Effector memory CD8-positive, alpha-beta T cell (primary cell): ENCODE results near the gene TASOR2.
A peak's percentile ranks its signal among the peaks of the same experiment; 100 is the strongest.

ENCODE experiments used
- ATAC-seq: fragments of 150-1000 bp; cut with Tn5 transposase; replicated peaks from 2 replicates; pipeline ENCODE4 v1.10.0; 2021; ENCODE audit warnings: mild to moderate bottlenecking, moderate library complexity
- DNase-seq, 3 experiments: peaks; one replicate each; pipeline ENCODE4 v3.0.0; 2021
- H3K27ac Mint-ChIP-seq, 2 donors: one replicate each; pipeline ENCODE4 v1.8.0; 2022; ENCODE audit warnings: mild to moderate bottlenecking in 2 of 2, mixed read lengths in 2 of 2, moderate library complexity in 2 of 2
- H3K27me3 Mint-ChIP-seq, 2 donors: one replicate each; pipeline ENCODE4 v1.8.0; 2022; ENCODE audit warnings: mixed read lengths in 2 of 2
- H3K36me3 Mint-ChIP-seq: one replicate; pipeline ENCODE4 v1.8.0; 2022; ENCODE audit warnings: mild to moderate bottlenecking, moderate library complexity, mixed read lengths; ENCODE audit not compliant: insufficient read depth
- H3K4me1 Mint-ChIP-seq, 2 donors: one replicate each; pipeline ENCODE4 v1.8.0; 2022; ENCODE audit warnings: low read depth in 2 of 2, mixed read lengths in 2 of 2
- H3K4me3 Mint-ChIP-seq, 2 donors: one replicate each; pipeline ENCODE4 v1.8.0; 2022; ENCODE audit warnings: mild to moderate bottlenecking in 2 of 2, mixed read lengths in 2 of 2, moderate library complexity in 2 of 2
- H3K9me3 Mint-ChIP-seq, 2 donors: one replicate each; pipeline ENCODE4 v1.8.0; 2022; ENCODE audit warnings: mixed read lengths in 2 of 2

The TASOR2 gene

DNA sequence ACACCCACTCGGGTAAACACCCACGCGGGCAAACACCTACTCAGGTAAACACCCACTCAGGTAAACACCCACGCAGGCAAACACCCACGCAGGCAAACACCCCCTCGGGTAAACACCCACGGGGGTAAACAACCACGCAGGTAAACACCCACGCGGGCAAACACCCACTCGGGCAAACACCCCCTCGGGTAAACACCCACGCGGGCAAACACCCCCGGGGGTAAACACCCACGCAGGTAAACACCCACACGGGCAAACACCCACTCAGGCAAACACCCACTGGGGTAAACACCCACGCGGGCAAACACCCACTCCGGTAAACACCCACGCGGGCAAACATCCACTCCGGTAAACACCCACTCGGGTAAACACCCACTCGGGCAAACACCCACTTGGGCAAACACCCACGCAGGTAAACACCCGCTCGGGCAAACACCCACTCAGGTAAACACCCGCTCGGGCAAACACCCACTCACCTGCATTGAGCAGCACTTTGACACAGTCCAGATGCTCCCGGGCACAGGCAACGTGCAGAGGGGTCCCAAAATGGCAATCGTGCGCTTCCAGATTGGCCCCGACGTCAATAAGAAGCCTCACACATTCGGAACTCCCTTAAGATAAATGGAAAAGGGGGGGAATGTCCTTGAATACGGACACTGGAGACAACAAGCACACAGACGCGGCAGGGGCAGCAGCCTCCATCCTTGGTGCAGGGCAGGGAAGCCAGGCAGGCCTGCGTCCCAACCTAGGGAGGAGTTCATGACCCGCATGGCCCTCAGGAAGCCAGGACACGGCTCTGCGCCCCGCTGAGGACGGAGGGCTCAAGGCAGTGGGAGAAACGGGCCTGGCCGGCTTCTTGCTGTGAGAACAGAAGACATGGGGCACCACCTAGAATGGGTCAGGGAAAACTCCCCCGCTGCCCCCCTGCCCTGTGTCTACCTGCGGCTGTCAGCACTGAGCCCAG is 35.9 kb upstream of the TASOR2 start:
- H3K9me3 Mint-ChIP-seq = no peaks in the 10 kb centered on the region
- no peak overlapping the region for H3K27ac Mint-ChIP-seq
- no peak for ATAC-seq
- H3K36me3 Mint-ChIP-seq = no peaks in the 10 kb centered on the region
- no peak overlapping the region for H3K4me3 Mint-ChIP-seq
- peaks cover 0 to 2% of the 10 kb centered on the region in 2 donors for H3K4me1 Mint-ChIP-seq
- no peak for DNase-seq
- peaks cover 12 to 13% of the 10 kb centered on the region in 2 donors for H3K27me3 Mint-ChIP-seq

GRCh38 chr10:5649746-5650145 is 34.9 kb upstream of the TASOR2 start:
- no peak for DNase-seq
- Mint-ChIP-seq H3K9me3 (no peaks in the 10 kb centered on the region), H3K4me3 (no peak overlapping the region), H3K27ac (peak overlapping the region in 1 of 2 donors; percentile 57), H3K36me3 (no peaks in the 10 kb centered on the region), H3K27me3 (peaks cover 12 to 13% of the 10 kb centered on the region in 2 donors), H3K4me1 (peaks cover 0 to 2% of the 10 kb centered on the region in 2 donors)
- ATAC-seq = no peak

DNA sequence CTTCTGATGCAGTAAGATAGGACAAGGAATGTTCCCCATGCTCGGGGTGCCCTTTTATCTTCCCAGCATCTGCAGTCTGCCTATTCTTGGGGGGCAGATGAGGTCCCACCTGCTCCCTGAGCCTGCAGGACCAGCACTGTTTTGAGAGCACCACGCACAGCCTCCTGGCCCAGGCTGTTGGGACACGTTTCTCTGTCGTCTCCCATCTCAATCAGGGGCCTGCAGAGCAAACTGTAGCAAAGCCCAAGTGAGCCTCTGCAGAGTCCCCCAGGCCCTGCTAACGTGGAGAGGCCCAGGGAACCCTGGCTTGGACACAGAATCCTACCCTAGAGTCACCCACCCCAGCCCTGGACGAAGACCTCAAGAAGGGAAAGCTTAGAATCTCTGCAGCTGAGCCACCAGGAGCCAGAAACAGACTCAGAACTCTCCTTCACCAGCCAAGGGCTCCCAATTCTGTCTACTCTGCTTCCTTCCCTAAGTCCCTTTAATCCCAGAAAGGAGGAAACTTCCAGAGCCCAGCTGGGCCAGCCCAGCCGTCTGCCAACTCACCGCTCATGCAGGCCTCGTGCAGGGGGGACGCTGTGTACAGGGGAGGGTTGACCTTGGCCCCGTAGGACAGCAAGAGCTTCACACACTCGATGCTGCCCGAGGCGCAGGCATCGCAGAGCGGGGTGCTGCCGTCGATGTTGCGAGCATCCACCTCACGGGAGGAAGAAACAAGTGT is 33.8 kb upstream of the TASOR2 start:
- no peaks in the 10 kb centered on the region for H3K36me3 Mint-ChIP-seq
- H3K27ac Mint-ChIP-seq = no peak overlapping the region
- H3K4me3 Mint-ChIP-seq = no peak overlapping the region
- no peaks in the 10 kb centered on the region for H3K9me3 Mint-ChIP-seq
- ATAC-seq (no peak), DNase-seq (no peak)
- H3K27me3 Mint-ChIP-seq = peaks cover 12 to 13% of the 10 kb centered on the region in 2 donors
- H3K4me1 Mint-ChIP-seq = peaks cover 0 to 2% of the 10 kb centered on the region in 2 donors

- Mint-ChIP-seq H3K36me3 (no peaks in the 10 kb centered on the region), H3K4me1 (peaks cover 0 to 2% of the 10 kb centered on the region in 2 donors), H3K27me3 (peaks cover 12 to 13% of the 10 kb centered on the region in 2 donors), H3K9me3 (no peaks in the 10 kb centered on the region), H3K27ac (no peak overlapping the region), H3K4me3 (no peak overlapping the region)
- no peak for DNase-seq
- ATAC-seq = no peak
These were observed 33.3 kb upstream of the TASOR2 start for GRCh38 chr10:5651388-5651764.

- Mint-ChIP-seq H3K36me3 (no peaks in the 10 kb centered on the region), H3K4me3 (no peak overlapping the region), H3K9me3 (no peaks in the 10 kb centered on the region), H3K4me1 (peaks cover 0 to 2% of the 10 kb centered on the region in 2 donors), H3K27ac (no peak overlapping the region), H3K27me3 (peaks cover 12 to 13% of the 10 kb centered on the region in 2 donors)
- DNase-seq = no peak
- no peak for ATAC-seq
These were observed 31.9 kb upstream of the TASOR2 start for GRCh38 chr10:5652746-5653145.

DNA sequence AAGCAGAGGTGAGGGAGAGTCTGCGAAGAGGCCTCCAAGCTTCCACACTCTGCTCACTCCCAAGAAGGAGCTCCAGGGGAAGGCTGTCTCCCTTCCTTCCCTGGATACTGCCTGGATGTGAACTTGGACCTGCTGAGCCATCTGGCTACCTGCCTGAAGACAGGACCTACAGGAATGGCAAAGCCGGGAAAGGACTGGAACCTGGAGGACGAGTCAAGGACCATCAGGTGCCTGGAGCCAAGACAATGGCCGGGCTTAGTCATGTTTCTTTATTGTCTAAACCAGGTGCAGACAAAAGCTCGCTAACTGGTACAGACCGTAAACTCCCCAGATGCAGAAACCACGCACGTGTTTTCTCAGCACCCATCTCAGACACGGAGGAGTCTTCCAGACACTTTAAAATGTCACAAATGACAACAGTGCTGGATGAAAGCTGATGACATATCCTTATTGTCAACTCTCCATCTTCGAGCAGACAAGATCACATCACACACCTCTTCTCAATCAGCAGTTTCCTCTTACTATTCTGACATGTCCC is 30.4 kb upstream of the TASOR2 start:
- Mint-ChIP-seq H3K9me3 (no peaks in the 10 kb centered on the region), H3K36me3 (no peaks in the 10 kb centered on the region), H3K27me3 (peaks cover 12 to 13% of the 10 kb centered on the region in 2 donors), H3K4me3 (no peak overlapping the region), H3K27ac (no peak overlapping the region), H3K4me1 (peaks cover 0 to 2% of the 10 kb centered on the region in 2 donors)
- DNase-seq (no peak), ATAC-seq (no peak)

GRCh38 chr10:5655121-5655520 is 29.5 kb upstream of the TASOR2 start:
- H3K4me1 Mint-ChIP-seq = peaks cover 4 to 8% of the 10 kb centered on the region in 2 donors

GRCh38 chr10:5656737-5657579 is 27.7 kb upstream of the TASOR2 start:
- Mint-ChIP-seq H3K9me3 (no peaks in the 10 kb centered on the region), H3K4me3 (no peak overlapping the region), H3K27me3 (peaks cover 5% of the 10 kb centered on the region in 2 donors), H3K4me1 (peaks cover 6 to 13% of the 10 kb centered on the region in 2 donors), H3K27ac (no peak overlapping the region), H3K36me3 (peaks cover 3% of the 10 kb centered on the region)
- ATAC-seq = no peak
- no peak for DNase-seq

More at GRCh38 chr10:5655121-5655520, 29.5 kb upstream of the TASOR2 start:
- Mint-ChIP-seq H3K4me3 (no peak overlapping the region), H3K27ac (peak overlapping the region in 1 of 2 donors; percentile 44), H3K36me3 (no peaks in the 10 kb centered on the region), H3K9me3 (no peaks in the 10 kb centered on the region), H3K27me3 (peaks cover 7 to 8% of the 10 kb centered on the region in 2 donors)
- DNase-seq = no peak
- no peak for ATAC-seq

GRCh38 chr10:5658871-5659618 is 25.6 kb upstream of the TASOR2 start:
- peaks cover 3% of the 10 kb centered on the region for H3K36me3 Mint-ChIP-seq
- no peak overlapping the region for H3K4me3 Mint-ChIP-seq
- no peak for DNase-seq
- H3K27me3 Mint-ChIP-seq = peaks cover 0 to 6% of the 10 kb centered on the region in 2 donors
- H3K4me1 Mint-ChIP-seq = peaks cover 6 to 13% of the 10 kb centered on the region in 2 donors
- no peak for ATAC-seq
- no peaks in the 10 kb centered on the region for H3K9me3 Mint-ChIP-seq
- H3K27ac Mint-ChIP-seq = peak overlapping the region in 1 of 2 donors; percentile 85

DNA sequence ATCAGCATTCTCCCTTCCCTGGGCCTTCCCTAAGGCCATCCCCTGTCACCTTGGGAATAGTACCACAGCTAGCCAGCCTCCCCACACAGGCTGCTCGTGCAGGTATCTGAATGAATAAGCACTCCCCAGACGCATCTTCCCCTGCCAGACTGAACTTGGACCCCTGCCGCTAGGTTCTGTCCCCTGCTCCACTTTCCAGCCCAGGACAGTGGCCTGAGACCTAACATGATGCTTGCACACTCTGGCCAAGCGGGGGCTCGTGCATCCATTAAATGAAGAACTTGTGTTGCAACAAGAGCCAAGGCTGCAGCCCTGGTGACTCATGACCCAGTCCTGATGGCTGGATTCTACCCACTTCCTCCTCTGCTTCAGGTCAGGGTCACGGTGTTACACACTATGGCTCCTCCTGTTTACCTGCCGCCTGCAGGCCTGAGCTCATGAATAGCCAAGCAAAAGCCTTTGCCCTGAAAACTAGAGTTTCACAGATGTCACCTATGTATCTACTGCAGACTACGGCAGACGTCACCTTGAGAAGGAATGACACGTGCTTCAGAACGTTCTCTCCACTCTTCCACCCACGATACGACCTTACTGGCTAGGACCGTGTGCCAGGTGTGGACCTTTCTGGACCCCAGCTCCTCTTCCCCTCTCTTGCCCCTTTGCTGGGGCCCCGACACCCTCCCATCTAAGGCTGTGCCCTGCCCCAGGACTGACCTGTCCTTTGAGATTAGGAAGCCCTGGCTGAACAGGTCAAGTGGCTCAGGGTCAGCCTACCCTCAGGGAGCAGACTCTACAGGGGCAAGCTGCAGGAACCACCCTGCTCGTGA is 24.7 kb upstream of the TASOR2 start:
- Mint-ChIP-seq H3K36me3 (peaks cover 3% of the 10 kb centered on the region), H3K4me1 (peaks cover 6 to 13% of the 10 kb centered on the region in 2 donors), H3K27me3 (peaks cover 0 to 6% of the 10 kb centered on the region in 2 donors), H3K9me3 (no peaks in the 10 kb centered on the region), H3K27ac (peak overlapping the region in 1 of 2 donors; percentile 85), H3K4me3 (no peak overlapping the region)
- ATAC-seq = peak; percentile 79
- DNase-seq = no peak

DNA sequence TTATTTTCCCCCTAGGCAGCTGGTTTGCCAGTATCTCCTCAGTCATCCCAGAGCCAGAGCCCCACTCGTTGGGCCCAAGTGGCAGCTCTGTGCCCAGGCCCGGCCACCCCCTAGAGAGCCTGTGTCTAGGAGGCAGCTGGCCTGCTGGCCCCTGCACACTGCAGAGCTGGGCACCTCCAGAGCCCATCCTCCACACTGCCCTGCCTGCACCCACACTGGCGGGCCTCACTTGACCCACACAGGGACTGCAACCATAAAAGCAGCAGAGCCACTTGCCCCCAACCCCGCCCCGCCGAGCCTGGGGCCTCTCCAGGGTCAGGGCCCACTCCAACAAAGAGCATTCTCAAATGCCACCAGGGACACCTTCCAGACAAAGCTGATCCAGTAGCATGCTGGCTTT is 23.6 kb upstream of the TASOR2 start:
- H3K4me1 Mint-ChIP-seq = peaks cover 6 to 17% of the 10 kb centered on the region in 2 donors
- H3K27me3 Mint-ChIP-seq = peaks cover 0 to 6% of the 10 kb centered on the region in 2 donors
- H3K36me3 Mint-ChIP-seq = peaks cover 3% of the 10 kb centered on the region
- H3K4me3 Mint-ChIP-seq = no peak overlapping the region
- no peaks in the 10 kb centered on the region for H3K9me3 Mint-ChIP-seq
- ATAC-seq (no peak), DNase-seq (no peak)
- H3K27ac Mint-ChIP-seq = peak overlapping the region in 1 of 2 donors; percentile 85
